Prostate gland (tissue), 2 donors: ENCODE results near the gene CELF6. TPM values are rescaled to one million over a fixed set of nuclear protein-coding genes. Genes with fewer than 3 reads are reported as not detected.

Source experiments
- DNase-seq: peaks from one replicate; pipeline ENCODE4 v3.0.0-alpha.2; 2019; ENCODE audit warnings: low spot score
- H3K27ac ChIP-seq, 2 donors: fragments of 200-600 bp; sonication (generic); 2 replicates each; pipeline ENCODE4 v1.5.1; 2017 to 2019
- H3K27me3 ChIP-seq: fragments of 200-600 bp; sonication (generic); replicated peaks from 2 replicates; pipeline ENCODE4 v1.5.1; 2019; ENCODE audit not compliant: insufficient read depth
- H3K36me3 ChIP-seq, 2 donors: fragments of 200-600 bp; sonication (generic); 1 replicate in 1 of 2; 2 replicates in 1 of 2; pipeline versions ENCODE4 v1.5.1 to v1.8.1; 2017 to 2019
- H3K4me1 ChIP-seq: fragments of 200-600 bp; sonication (generic); replicated peaks from 2 replicates; pipeline ENCODE4 v1.5.1; 2019
- H3K4me3 ChIP-seq, 2 donors: fragments of 200-600 bp; sonication (generic); 2 replicates each; pipeline ENCODE4 v1.5.1; 2017 to 2019
- H3K9me3 ChIP-seq: fragments of 200-600 bp; sonication (generic); 2 replicates; pipeline ENCODE4 v1.5.1; 2017
- CTCF ChIP-seq, 4 experiments: fragments of 200-600 bp in 2 of 4; fragments of 450-650 bp in 2 of 4; sonication (generic) in 2 of 4; IDR thresholded peaks; 1 replicate in 3 of 4; 2 replicates in 1 of 4; pipeline ENCODE4 v1.5.1; 2016 to 2019; ENCODE audit warnings: antibody characterized with exemption in 4 of 4, mild to moderate bottlenecking in 2 of 4, moderate library complexity in 2 of 4
- POLR2A ChIP-seq: fragments of 450-650 bp; IDR thresholded peaks from one replicate; pipeline ENCODE4 v1.6.1; 2016; ENCODE audit warnings: antibody characterized with exemption, mild to moderate bottlenecking
- POLR2AphosphoS5 ChIP-seq: sonication (generic); formaldehyde crosslinking; IDR thresholded peaks from one replicate; pipeline ENCODE4 v1.6.1; 2017; ENCODE audit warnings: antibody characterized with exemption
- WGBS: methylation state at CpG from one replicate; pipeline ENCODE4 v1.1.5; 2018; 5-methylcytosine and 5-hydroxymethylcytosine counted together
- intact Hi-C: fragments of 100-400 bp; cut with DNase I; formaldehyde crosslinking; loops from one replicate; pipeline ENCODE4 v1.14.2; 2022
- total RNA-seq, 2 donors: library from RNA; depleted of rRNA; stranded (reverse); fragments of >200 nt; gene quantifications; one replicate each; pipeline ENCODE4 v1.1.0, GENCODE V29; 2016

CELF6 gene
- total RNA-seq, 2 donors from 2014 or later, result 3.7 to 7.3 TPM

GRCh38 chr15:72313448-72313840 lies 6.5 kb downstream of the CELF6 start:
- no peak for DNase-seq
- WGBS, result 77% methylated on average over 2 of the region's 2 CpGs
- H3K9me3 ChIP-seq, result no peaks in the 10 kb centered on the region

GRCh38 chr15:72312605-72313447 lies 7.1 kb downstream of the CELF6 start:
- Histone ChIP-seq H3K9me3 (no peaks in the 10 kb centered on the region), H3K27ac (no peak overlapping the region), H3K4me1 (no peaks in the 10 kb centered on the region), H3K4me3 (no peak overlapping the region), H3K36me3 (no peaks in the 10 kb centered on the region), H3K27me3 (no peaks in the 10 kb centered on the region)
- intact Hi-C loops, result loop anchor here (10.0 kb wide), 1 partner anchor 62 kb away; the partner anchor contains the start of gene HEXA
- TF ChIP-seq CTCF (IDR thresholded peaks at IDR 0.05) (peak in 3 of 4 experiments; percentile 54 to 78 (median 72)), POLR2AphosphoS5 (peak; percentile 42), POLR2A (no peak)
- 50% methylated on average over 2 of the region's 2 CpGs for whole genome bisulfite sequencing
- DNase-seq, result peak; percentile 52

More at GRCh38 chr15:72313448-72313840, 6.5 kb downstream of the CELF6 start:
- Histone ChIP-seq H3K4me3 (no peak overlapping the region), H3K4me1 (no peaks in the 10 kb centered on the region), H3K27me3 (no peaks in the 10 kb centered on the region), H3K27ac (no peak overlapping the region), H3K36me3 (no peaks in the 10 kb centered on the region)
- intact Hi-C loops, result loop anchor here (10.0 kb wide), 1 partner anchor 61 kb away; the partner anchor contains the start of gene HEXA
- TF ChIP-seq CTCF (IDR thresholded peaks at IDR 0.05), result no peak
- no peak for TF ChIP-seq POLR2A
- TF ChIP-seq POLR2AphosphoS5, result no peak

GRCh38 chr15:72307026-72307425 lies 12.9 kb downstream of the CELF6 start:
- H3K9me3 ChIP-seq, result no peaks in the 10 kb centered on the region
- 61% methylated on average over 5 of the region's 5 CpGs for WGBS
- no peak for DNase-seq
- H3K4me1 ChIP-seq, result no peaks in the 10 kb centered on the region
- no peak for TF ChIP-seq POLR2A
- no peak for TF ChIP-seq POLR2AphosphoS5
- TF ChIP-seq CTCF (IDR thresholded peaks at IDR 0.05), result no peak
- no peaks in the 10 kb centered on the region for H3K36me3 ChIP-seq
- no peak overlapping the region for H3K27ac ChIP-seq
- no peaks in the 10 kb centered on the region for H3K27me3 ChIP-seq
- H3K4me3 ChIP-seq, result no peak overlapping the region
- intact Hi-C loops, result no loop called here

- no peak for DNase-seq
- TF ChIP-seq CTCF (IDR thresholded peaks at IDR 0.05) (no peak), POLR2A (no peak), POLR2AphosphoS5 (no peak)
- intact Hi-C loops, result no loop called here
- no peaks in the 10 kb centered on the region for H3K9me3 ChIP-seq
- H3K36me3 ChIP-seq, result no peaks in the 10 kb centered on the region
- H3K4me1 ChIP-seq, result no peaks in the 10 kb centered on the region
- no peak overlapping the region for H3K4me3 ChIP-seq
- no peak overlapping the region for H3K27ac ChIP-seq
- WGBS, result 56% methylated on average over 10 of the region's 10 CpGs
- no peaks in the 10 kb centered on the region for H3K27me3 ChIP-seq
These were observed 13.7 kb downstream of the CELF6 start for GRCh38 chr15:72306211-72306785.
